CD14-positive monocyte (primary cell): ENCODE results near the gene OPRM1. TPM values are rescaled to one million over a fixed set of nuclear protein-coding genes. Genes with fewer than 3 reads are reported as not detected.
A peak's percentile ranks its signal among the peaks of the same experiment; 100 is the strongest.

Experiments used
- DNase-seq, 3 donors: peaks; one replicate each; pipeline ENCODE4 v3.0.0-alpha.2; 2011 to 2022
- H2AFZ ChIP-seq: 2 replicates; pipeline ENCODE4 v1.6.0; 2012; ENCODE audit warnings: mild to moderate bottlenecking, low read depth, low read length, inconsistent platforms; ENCODE audit not compliant: insufficient read depth, poor library complexity, severe bottlenecking
- H3K27ac ChIP-seq, 2 donors: 1 replicate in 1 of 2; 2 replicates in 1 of 2; pipeline ENCODE4 v1.5.1; 2012 to 2013; ENCODE audit warnings: low read length in 2 of 2, control low read depth in 1 of 2, inconsistent platforms in 1 of 2, low read depth in 1 of 2, mild to moderate bottlenecking in 1 of 2
- H3K27me3 ChIP-seq, 2 donors: one replicate each; pipeline versions ENCODE4 v1.6.0 to v1.6.1; 2011 to 2013; ENCODE audit warnings: low read length in 2 of 2; ENCODE audit not compliant: control insufficient read depth in 2 of 2, insufficient read depth in 2 of 2
- H3K36me3 ChIP-seq, 2 donors: replicated peaks in 1 of 2; 1 replicate in 1 of 2; 2 replicates in 1 of 2; pipeline versions ENCODE4 v1.5.1 to v1.6.1; 2012 to 2013; ENCODE audit warnings: low read length in 2 of 2, control low read depth in 1 of 2, inconsistent platforms in 1 of 2, mild to moderate bottlenecking in 1 of 2; ENCODE audit not compliant: insufficient read depth in 2 of 2, control insufficient read depth in 1 of 2
- H3K4me1 ChIP-seq, 2 donors: 1 replicate in 1 of 2; 2 replicates in 1 of 2; pipeline versions ENCODE4 v1.5.1 to v1.6.1; 2012 to 2013; ENCODE audit warnings: low read length in 2 of 2, control low read depth in 1 of 2, inconsistent platforms in 1 of 2, mild to moderate bottlenecking in 1 of 2, moderate library complexity in 1 of 2; ENCODE audit not compliant: insufficient read depth in 2 of 2, control insufficient read depth in 1 of 2
- H3K4me2 ChIP-seq: replicated peaks from 2 replicates; pipeline ENCODE3; 2012; ENCODE audit warnings: low read length, moderate library complexity, mild to moderate bottlenecking; ENCODE audit not compliant: poor library complexity, severe bottlenecking; ENCODE audit errors: extremely low read depth
- H3K4me3 ChIP-seq, 3 experiments: fragments of 200-600 bp in 1 of 3; sonication (generic) in 1 of 3; replicated peaks in 1 of 3; 1 replicate in 2 of 3; 2 replicates in 1 of 3; pipeline ENCODE4 v1.5.1; 2011 to 2013; ENCODE audit warnings: low read length in 3 of 3, mild to moderate bottlenecking in 3 of 3, control low read depth in 2 of 3, low read depth in 2 of 3, inconsistent platforms in 1 of 3, moderate library complexity in 1 of 3
- H3K79me2 ChIP-seq: 2 replicates; pipeline ENCODE4 v1.6.0; 2012; ENCODE audit warnings: mild to moderate bottlenecking, control low read depth, inconsistent platforms, low read length, moderate library complexity; ENCODE audit not compliant: insufficient read depth
- H3K9ac ChIP-seq: 2 replicates; pipeline ENCODE4 v1.6.0; 2017; ENCODE audit warnings: low read length, mild to moderate bottlenecking; ENCODE audit not compliant: insufficient read depth, poor library complexity, severe bottlenecking
- H3K9me3 ChIP-seq, 2 donors: replicated peaks in 1 of 2; 1 replicate in 1 of 2; 2 replicates in 1 of 2; pipeline versions ENCODE4 v1.5.1 to v1.6.1; 2012 to 2013; ENCODE audit warnings: low read length in 2 of 2, control low read depth in 1 of 2; ENCODE audit not compliant: control insufficient read depth in 1 of 2, insufficient read depth in 1 of 2
- H4K20me1 ChIP-seq: 2 replicates; pipeline ENCODE4 v1.6.0; 2012; ENCODE audit warnings: mild to moderate bottlenecking, low read length, control low read depth, moderate library complexity; ENCODE audit not compliant: insufficient read depth
- H3K27ac Mint-ChIP-seq, 7 donors: one replicate each; pipeline ENCODE4 v1.8.0; 2020; ENCODE audit warnings: mild to moderate bottlenecking in 7 of 7, mixed read lengths in 7 of 7, moderate library complexity in 6 of 7, inconsistent platforms in 2 of 7
- H3K27me3 Mint-ChIP-seq, 3 donors: one replicate each; pipeline ENCODE4 v1.8.0; 2021 to 2022; ENCODE audit warnings: low read depth in 3 of 3, mild to moderate bottlenecking in 3 of 3, mixed read lengths in 3 of 3, moderate library complexity in 3 of 3, inconsistent platforms in 1 of 3
- H3K36me3 Mint-ChIP-seq, 2 donors: one replicate each; pipeline ENCODE4 v1.8.0; 2020; ENCODE audit warnings: mixed read lengths in 2 of 2, inconsistent platforms in 1 of 2, mild to moderate bottlenecking in 1 of 2
- H3K4me1 Mint-ChIP-seq: one replicate; pipeline ENCODE4 v1.8.0; 2020; ENCODE audit warnings: mild to moderate bottlenecking, mixed read lengths
- H3K4me3 Mint-ChIP-seq, 2 donors: one replicate each; pipeline ENCODE4 v1.8.0; 2020; ENCODE audit warnings: mild to moderate bottlenecking in 2 of 2, mixed read lengths in 2 of 2, moderate library complexity in 1 of 2
- H3K9me3 Mint-ChIP-seq, 7 donors: one replicate each; pipeline ENCODE4 v1.8.0; 2020 to 2022; ENCODE audit warnings: mixed read lengths in 7 of 7, mild to moderate bottlenecking in 6 of 7, moderate library complexity in 6 of 7, inconsistent platforms in 2 of 7
- WGBS: methylation state at CpG from one replicate; pipeline ENCODE4 v1.1.5; 2013; ENCODE audit warnings: missing lambda C conversion rate; ENCODE audit not compliant: insufficient coverage; 5-methylcytosine and 5-hydroxymethylcytosine counted together
- intact Hi-C, 2 donors: fragments of 100-400 bp; cut with micrococcal nuclease; formaldehyde crosslinking; loops; one replicate each; pipeline versions ENCODE4 v1.15.0 to v1.15.1; 2023
- polyA plus RNA-seq, 3 donors: library from polyadenylated mRNA; depleted of rRNA in 1 of 3; unstranded in 2 of 3; stranded (reverse) in 1 of 3; fragments of 300-500 nt in 2 of 3; fragments of >200 nt in 1 of 3; fragmentation: Illumina TruSeq in 2 of 3; gene quantifications; 1 replicate in 2 of 3; 2 replicates in 1 of 3; pipeline ENCODE4 v1.2.3, GENCODE V29; 2012 to 2021
- TF ChIP-seq, protein P1 (sequence below): fragments of 200-600 bp; IDR thresholded peaks from one replicate; pipeline ENCODE4 v1.8.0; 2022; ENCODE audit warnings: antibody characterized with exemption, mild to moderate bottlenecking

OPRM1 gene
- polyA plus RNA-seq, 3 donors = not detected

DNA sequence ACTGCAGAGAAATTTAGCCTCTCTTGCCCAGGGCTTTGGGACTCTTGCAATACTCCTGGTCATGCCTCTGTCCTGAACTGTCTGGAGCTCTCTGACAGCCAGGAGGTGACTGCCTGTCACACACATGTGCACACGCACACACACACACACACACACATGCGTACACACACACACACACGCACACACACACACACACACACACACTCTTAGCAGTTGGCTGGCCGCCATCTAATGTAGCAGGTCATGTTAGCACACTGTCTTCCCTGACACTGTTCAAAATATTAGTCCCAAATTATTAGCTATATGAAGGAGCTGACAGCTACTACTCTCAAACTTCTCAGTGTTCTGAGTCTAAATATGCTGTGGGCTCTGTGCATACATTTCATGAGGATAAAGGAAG lies 256.7 kb downstream of the OPRM1 start:
- Histone ChIP-seq H3K27ac (peak overlapping the region in 1 of 2 donors; percentile 58), H3K4me1 (peaks cover 33 to 41% of the 10 kb centered on the region in 2 donors), H3K4me2 (no peak overlapping the region), H2AFZ (no peak overlapping the region), H3K9me3 (no peaks in the 10 kb centered on the region), H3K36me3 (peaks cover 0 to 9% of the 10 kb centered on the region in 2 donors), H4K20me1 (peaks cover 83% of the 10 kb centered on the region), H3K79me2 (peaks cover 99% of the 10 kb centered on the region), H3K27me3 (no peaks in the 10 kb centered on the region), H3K9ac (no peak overlapping the region), H3K4me3 (no peak overlapping the region)
- DNase-seq = no peak
- intact Hi-C loops = no loop called here
- H3K4me3 Mint-ChIP-seq = no peak overlapping the region
- TF ChIP-seq, protein P1, sequence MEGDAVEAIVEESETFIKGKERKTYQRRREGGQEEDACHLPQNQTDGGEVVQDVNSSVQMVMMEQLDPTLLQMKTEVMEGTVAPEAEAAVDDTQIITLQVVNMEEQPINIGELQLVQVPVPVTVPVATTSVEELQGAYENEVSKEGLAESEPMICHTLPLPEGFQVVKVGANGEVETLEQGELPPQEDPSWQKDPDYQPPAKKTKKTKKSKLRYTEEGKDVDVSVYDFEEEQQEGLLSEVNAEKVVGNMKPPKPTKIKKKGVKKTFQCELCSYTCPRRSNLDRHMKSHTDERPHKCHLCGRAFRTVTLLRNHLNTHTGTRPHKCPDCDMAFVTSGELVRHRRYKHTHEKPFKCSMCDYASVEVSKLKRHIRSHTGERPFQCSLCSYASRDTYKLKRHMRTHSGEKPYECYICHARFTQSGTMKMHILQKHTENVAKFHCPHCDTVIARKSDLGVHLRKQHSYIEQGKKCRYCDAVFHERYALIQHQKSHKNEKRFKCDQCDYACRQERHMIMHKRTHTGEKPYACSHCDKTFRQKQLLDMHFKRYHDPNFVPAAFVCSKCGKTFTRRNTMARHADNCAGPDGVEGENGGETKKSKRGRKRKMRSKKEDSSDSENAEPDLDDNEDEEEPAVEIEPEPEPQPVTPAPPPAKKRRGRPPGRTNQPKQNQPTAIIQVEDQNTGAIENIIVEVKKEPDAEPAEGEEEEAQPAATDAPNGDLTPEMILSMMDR = no peak
- peaks cover 58% of the 10 kb centered on the region for H3K4me1 Mint-ChIP-seq
- H3K27ac Mint-ChIP-seq = peak overlapping the region in 5 of 7 donors; percentile 16 to 83 (median 66)
- H3K27me3 Mint-ChIP-seq = no peaks in the 10 kb centered on the region
- peaks cover 0 to 4% (median 2%) of the 10 kb centered on the region in 7 donors for H3K9me3 Mint-ChIP-seq
- H3K36me3 Mint-ChIP-seq = peaks cover 23 to 38% of the 10 kb centered on the region in 2 donors
- WGBS = 100% methylated on average over 1 of the region's 4 CpGs
